HFF-Myc (cell line): ENCODE data around the gene TBC1D8.

Source experiments
- DNase-seq: peaks from one replicate; pipeline ENCODE4 v3.0.0-alpha.2; 2011; ENCODE audit warnings: low read depth; ENCODE audit errors: extremely low read depth
- H3K4me3 ChIP-seq: replicated peaks from 2 replicates; pipeline ENCODE4 v1.5.1; 2011; ENCODE audit warnings: low read depth, mild to moderate bottlenecking, control low read depth, low read length
- TF ChIP-seq, protein P1 (sequence below): IDR thresholded peaks from 2 replicates; pipeline ENCODE4 v1.5.1; 2012; ENCODE audit warnings: mild to moderate bottlenecking, low read depth, low read length, control low read depth; ENCODE audit errors: missing control alignments

TBC1D8 gene

DNA sequence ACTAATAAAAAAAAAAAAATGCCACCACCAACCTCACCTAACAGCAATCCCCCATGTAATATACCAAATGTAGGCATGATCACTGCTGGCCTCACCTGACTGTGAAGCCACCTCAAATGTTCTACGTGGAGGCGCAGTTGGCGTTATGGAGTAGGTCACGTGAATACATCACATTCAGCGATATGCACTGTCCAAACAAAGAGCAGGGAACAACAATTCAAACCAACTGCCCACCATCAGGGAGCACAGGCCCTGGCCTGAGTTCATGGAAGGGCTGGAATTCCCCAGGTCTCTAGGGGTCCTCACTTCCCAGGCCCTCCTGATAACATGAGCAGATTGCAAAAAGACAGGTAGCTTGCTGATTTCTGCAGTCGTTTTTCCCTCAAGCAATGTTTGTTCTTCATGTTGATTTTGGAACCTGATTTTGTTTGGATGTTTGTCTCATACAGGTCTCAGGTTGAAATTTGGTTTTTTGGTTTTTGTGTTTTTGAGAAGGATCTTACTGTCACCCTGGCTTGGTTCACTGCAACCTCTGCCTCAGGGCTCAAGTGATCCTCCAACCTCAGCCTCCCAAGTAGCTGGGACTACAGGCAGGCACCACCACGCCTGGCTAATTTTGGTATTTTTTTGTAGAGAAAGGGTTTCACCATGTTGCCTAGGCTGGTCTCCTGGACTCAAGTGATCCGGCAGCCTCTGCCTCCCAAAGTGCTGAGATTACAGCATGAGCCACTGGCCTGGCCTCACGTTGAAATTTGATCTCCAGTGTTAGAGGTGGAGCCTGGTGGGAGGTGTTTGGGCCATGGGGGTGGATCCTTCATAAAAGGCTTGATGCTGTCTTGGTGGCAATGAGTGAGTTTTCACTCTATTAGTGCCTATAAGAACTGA lies 15.5 kb downstream of the TBC1D8 start:
- DNase-seq, result no peak
- H3K4me3 ChIP-seq, result no peak overlapping the region
- TF ChIP-seq, protein P1, sequence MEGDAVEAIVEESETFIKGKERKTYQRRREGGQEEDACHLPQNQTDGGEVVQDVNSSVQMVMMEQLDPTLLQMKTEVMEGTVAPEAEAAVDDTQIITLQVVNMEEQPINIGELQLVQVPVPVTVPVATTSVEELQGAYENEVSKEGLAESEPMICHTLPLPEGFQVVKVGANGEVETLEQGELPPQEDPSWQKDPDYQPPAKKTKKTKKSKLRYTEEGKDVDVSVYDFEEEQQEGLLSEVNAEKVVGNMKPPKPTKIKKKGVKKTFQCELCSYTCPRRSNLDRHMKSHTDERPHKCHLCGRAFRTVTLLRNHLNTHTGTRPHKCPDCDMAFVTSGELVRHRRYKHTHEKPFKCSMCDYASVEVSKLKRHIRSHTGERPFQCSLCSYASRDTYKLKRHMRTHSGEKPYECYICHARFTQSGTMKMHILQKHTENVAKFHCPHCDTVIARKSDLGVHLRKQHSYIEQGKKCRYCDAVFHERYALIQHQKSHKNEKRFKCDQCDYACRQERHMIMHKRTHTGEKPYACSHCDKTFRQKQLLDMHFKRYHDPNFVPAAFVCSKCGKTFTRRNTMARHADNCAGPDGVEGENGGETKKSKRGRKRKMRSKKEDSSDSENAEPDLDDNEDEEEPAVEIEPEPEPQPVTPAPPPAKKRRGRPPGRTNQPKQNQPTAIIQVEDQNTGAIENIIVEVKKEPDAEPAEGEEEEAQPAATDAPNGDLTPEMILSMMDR, result no peak

DNA sequence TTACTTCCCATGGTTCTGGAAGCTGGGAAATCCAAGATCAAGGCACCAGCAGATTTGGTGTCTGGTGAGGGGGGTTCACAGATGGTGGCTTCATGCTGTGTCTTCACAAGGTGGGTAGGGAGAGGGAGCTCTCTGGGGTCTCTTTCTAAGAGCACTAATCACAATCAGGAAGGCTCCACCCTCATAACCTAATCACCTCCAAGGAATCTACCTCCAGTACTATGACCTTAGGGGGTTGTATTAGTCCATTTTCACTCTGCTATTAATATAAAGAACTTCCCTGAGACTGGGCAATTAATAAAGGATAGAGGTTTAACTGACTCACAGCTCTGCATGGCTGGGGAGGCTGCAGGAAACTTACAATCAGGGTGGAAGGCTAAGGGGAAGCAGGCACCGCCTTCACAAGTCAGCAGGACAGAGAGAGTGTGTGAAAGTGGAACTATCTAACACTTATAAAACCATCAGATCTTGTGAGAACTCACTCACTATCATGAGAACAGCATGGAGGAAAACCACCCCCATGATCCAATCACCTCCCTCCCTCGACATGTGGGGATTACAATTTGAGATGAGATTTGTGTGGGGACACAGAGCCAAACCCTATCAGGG lies 17.6 kb downstream of the TBC1D8 start:
- TF ChIP-seq, protein P1, result no peak
- no peak overlapping the region for H3K4me3 ChIP-seq
- DNase-seq, result no peak

DNA sequence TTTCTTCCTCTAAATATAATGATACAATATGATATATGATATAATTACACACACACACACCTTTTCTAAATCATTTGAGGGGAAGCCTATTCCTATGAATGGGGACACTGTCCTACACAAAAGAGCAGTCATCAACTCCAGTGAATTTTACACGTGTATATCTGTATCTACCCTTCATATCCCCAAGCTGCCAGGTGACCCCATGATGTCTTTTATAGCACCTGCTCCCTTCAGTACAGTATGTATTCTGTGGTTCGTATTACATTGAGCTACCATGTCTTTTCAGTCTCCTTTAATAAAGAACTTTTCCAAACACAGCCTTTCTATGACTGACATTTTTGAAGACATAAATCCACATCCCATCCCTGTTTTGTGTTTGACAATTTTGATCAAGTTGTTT lies 19.0 kb downstream of the TBC1D8 start:
- no peak overlapping the region for H3K4me3 ChIP-seq
- no peak for DNase-seq
- TF ChIP-seq, protein P1, result no peak

DNA sequence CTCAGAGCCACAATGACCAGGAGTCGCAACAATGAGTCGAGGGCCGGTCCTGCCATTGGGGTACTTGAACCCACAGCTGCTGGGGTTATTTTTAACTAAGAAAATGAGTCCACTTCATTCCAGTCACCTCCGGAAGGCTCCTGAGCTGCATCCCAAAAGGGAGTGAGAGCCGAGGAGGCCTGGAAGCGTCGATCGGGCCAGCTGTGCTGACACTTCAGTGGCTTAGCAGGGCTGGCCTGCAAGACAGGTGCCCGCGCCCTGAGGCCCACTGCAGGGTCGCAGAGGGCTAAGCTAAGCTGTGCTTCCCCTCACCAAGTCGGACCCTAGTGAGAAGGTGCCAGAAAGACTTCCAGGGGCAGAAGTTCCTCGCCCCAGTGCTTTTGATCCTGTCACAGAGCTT lies 21.1 kb downstream of the TBC1D8 start:
- DNase-seq, result no peak
- TF ChIP-seq, protein P1, result no peak
- no peak overlapping the region for H3K4me3 ChIP-seq

DNA sequence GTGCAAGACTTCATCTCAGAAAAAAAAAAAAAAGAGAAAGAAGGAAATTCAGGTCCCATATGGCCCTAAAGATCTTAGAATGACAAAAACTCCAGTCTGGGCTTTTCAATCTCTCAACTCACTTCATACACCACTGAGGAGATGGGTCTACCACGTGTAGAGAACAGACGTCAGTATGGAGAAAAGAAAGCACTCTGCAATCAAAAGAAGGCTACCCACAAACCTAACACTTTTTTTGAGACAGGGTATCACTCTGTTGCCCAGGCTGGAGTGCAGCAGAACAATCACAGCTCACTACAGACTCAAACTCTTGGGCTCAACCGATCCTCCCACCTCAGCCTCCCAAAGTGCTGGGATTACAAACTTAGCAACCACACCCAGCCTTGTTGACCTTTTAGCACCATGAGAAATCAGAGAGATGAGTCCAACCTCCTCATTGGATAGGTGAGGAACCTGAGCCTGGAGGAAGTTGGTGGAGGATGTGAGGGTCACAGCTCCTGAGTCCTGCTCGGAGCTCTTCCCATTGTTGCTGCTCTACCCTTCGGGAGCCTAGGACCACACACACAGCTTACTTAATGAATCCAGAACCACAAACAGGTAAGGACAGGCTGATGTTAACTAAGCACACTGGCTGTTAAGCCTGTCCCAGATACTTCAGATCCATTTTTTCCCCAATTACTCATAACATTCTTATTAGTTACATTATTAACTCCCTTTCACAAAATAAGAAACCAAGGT lies 23.7 kb downstream of the TBC1D8 start:
- no peak for DNase-seq
- no peak overlapping the region for H3K4me3 ChIP-seq
- TF ChIP-seq, protein P1, result no peak

DNA sequence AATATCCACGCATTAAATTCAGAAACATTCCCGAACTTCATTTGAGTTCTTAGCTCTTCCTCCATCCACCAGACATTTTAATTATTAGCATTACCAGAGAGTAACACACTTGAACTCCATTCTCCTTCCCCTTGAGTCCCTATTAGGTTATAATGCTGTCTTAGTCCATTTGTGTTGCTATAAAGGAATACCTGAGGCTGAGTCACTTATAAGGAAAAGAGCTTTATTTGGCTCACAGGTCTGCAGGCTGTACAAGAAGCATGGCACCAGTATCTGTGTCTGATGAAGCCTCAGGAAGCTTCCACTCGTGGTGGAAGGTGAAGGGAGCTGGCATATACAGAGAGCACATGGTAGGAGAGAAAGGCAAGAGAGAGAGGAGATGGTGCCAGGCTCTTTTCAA lies 25.4 kb downstream of the TBC1D8 start:
- no peak for DNase-seq
- TF ChIP-seq, protein P1, result no peak
- no peak overlapping the region for H3K4me3 ChIP-seq
